Right lobe of liver (tissue), 6 donors: Measurements from ENCODE around the gene STAT1. TPM values are rescaled to one million over a fixed set of nuclear protein-coding genes. Genes with fewer than 3 reads are reported as not detected.

ENCODE experiments used
- ATAC-seq, 4 donors: fragments of 200-7000 bp; cut with Tn5 transposase; one replicate each; pipeline ENCODE4 v1.9.1; 2020; ENCODE audit warnings: mild to moderate bottlenecking in 4 of 4, moderate library complexity in 4 of 4
- DNase-seq, 3 donors: peaks; one replicate each; pipeline ENCODE4 v3.0.0-alpha.2; 2020
- H3K27ac ChIP-seq, 3 donors: fragments of 200-600 bp; one replicate each; pipeline ENCODE4 v1.8.0; 2022
- H3K27me3 ChIP-seq, 2 donors: fragments of 200-600 bp; one replicate each; pipeline ENCODE4 v1.8.0; 2022
- H3K36me3 ChIP-seq, 4 donors: fragments of 200-600 bp; sonication (generic) in 1 of 4; one replicate each; pipeline versions ENCODE4 v1.5.1 to v1.8.0; 2017 to 2022; ENCODE audit warnings: control low read depth in 1 of 4
- H3K4me1 ChIP-seq, 4 donors: fragments of 200-600 bp; sonication (generic) in 1 of 4; one replicate each; pipeline versions ENCODE4 v1.5.1 to v1.8.0; 2017 to 2022; ENCODE audit warnings: control low read depth in 1 of 4
- H3K4me3 ChIP-seq, 3 donors: fragments of 200-600 bp; one replicate each; pipeline ENCODE4 v1.8.0; 2022
- H3K9me3 ChIP-seq, 4 donors: fragments of 200-600 bp; sonication (generic) in 1 of 4; one replicate each; pipeline versions ENCODE4 v1.5.1 to v1.8.0; 2017 to 2022; ENCODE audit warnings: control low read depth in 1 of 4
- CTCF ChIP-seq, 4 donors: fragments of 200-600 bp in 3 of 4; fragments of 450-650 bp in 1 of 4; IDR thresholded peaks; one replicate each; pipeline versions ENCODE4 v1.5.1 to v1.8.0; 2016 to 2022; ENCODE audit warnings: antibody characterized with exemption in 4 of 4, mild to moderate bottlenecking in 2 of 4
- POLR2A ChIP-seq: fragments of 450-650 bp; IDR thresholded peaks from one replicate; pipeline ENCODE4 v1.6.1; 2017; ENCODE audit warnings: antibody characterized with exemption, mild to moderate bottlenecking
- WGBS: methylation state at CpG from one replicate; pipeline ENCODE4 v1.1.6; 2018; ENCODE audit warnings: low coverage, low lambda C conversion rate; ENCODE audit not compliant: insufficient coverage; ENCODE audit errors: missing lambda C conversion rate; 5-methylcytosine and 5-hydroxymethylcytosine counted together
- intact Hi-C, 2 donors: fragments of 100-400 bp; cut with DNase I; formaldehyde crosslinking; loops; one replicate each; pipeline versions ENCODE4 v1.11.2 to v1.14.1; 2022
- total RNA-seq, 6 experiments: library from RNA; depleted of rRNA in 2 of 6; stranded (reverse); fragments of >200 nt in 2 of 6; fragmentation: NEBNext Ultra II Directional in 3 of 6; extraction: Animal tissue kit (Norgen Biotek cat#: 25700) in 3 of 6; gene quantifications; one replicate each; pipeline versions ENCODE4 v1.1.0 to v1.2.4, GENCODE V29; 2016 to 2023
- donor health status: DM: no; HTN: yes; CAD: no.
- donor health status: DM: no; HTN: no; CAD: no.
- donor health status: DM: no; HTN: no; CAD: no.
- donor health status: DM: no; HTN: yes; CAD: no.
- donor health status: DM: no; HTN: yes; CAD: no.

STAT1 gene
- total RNA-seq, 6 experiments from 2014 or later = 28.9 to 72.3 (median 48.5) TPM

DNA sequence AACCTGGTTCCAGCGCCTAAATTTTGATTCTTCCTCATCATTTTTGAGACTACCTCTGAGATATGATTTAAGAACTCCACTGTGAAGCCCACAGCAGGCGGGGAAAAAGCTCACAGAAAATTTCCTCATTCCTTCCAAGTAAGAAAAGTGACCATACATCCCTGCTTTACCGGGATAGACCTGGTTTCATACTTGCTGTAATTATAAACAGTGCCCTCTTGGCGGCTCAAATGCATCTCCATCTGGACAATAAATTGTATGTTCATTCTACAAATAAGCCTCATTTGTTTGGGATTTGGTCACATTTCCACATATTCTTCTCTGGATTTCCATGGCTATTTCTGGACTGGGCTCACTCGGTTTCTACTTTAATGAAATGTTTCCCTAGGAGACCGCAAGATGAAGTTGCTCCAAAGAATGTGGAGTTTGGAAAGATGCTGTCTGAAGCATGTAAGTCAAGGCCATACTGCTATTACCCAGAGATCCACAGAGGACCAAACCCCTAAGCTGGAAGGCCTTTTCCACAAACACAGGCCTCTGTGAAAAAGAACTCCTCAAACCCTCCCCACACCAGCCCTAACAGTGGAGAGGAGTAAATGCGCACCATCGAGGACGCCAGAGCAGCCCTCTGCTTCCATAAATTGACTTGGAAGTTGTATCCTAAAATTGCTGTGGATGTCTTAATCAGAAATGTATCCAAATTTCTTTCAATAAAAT, 13.9 kb downstream of the STAT1 start:
- Histone ChIP-seq H3K9me3 (no peaks in the 10 kb centered on the region), H3K4me3 (no peak overlapping the region), H3K4me1 (no peaks in the 10 kb centered on the region), H3K27ac (no peak overlapping the region), H3K36me3 (peaks cover 25 to 100% (median 52%) of the 10 kb centered on the region in 4 donors), H3K27me3 (no peaks in the 10 kb centered on the region)
- 90% methylated on average over 8 of the region's 9 CpGs for WGBS
- intact Hi-C loops = no loop called here
- DNase-seq (no peak), ATAC-seq (no peak)
- TF ChIP-seq POLR2A (no peak), CTCF (IDR thresholded peaks at IDR 0.05) (no peak)

GRCh38 chr2:190999058-190999457, 14.9 kb downstream of the STAT1 start:
- intact Hi-C loops = no loop called here
- 81% methylated on average over 7 of the region's 7 CpGs for WGBS

GRCh38 chr2:190997526-190998113, 16.4 kb downstream of the STAT1 start:
- Histone ChIP-seq H3K4me1 (no peaks in the 10 kb centered on the region), H3K27me3 (no peaks in the 10 kb centered on the region), H3K27ac (no peak overlapping the region), H3K36me3 (peaks cover 20 to 100% (median 54%) of the 10 kb centered on the region in 4 donors), H3K4me3 (no peak overlapping the region), H3K9me3 (no peaks in the 10 kb centered on the region)
- 75% methylated on average over 7 of the region's 8 CpGs for WGBS
- DNase-seq (no peak), ATAC-seq (no peak)
- intact Hi-C loops = no loop called here
- no peak for TF ChIP-seq POLR2A
- TF ChIP-seq CTCF (IDR thresholded peaks at IDR 0.05) = no peak

More at GRCh38 chr2:190999058-190999457, 14.9 kb downstream of the STAT1 start:
- no peaks in the 10 kb centered on the region for H3K9me3 ChIP-seq
- no peaks in the 10 kb centered on the region for H3K4me1 ChIP-seq
- no peak overlapping the region for H3K27ac ChIP-seq
- no peak for ATAC-seq
- no peak for TF ChIP-seq CTCF (IDR thresholded peaks at IDR 0.05)
- no peak for TF ChIP-seq POLR2A
- H3K27me3 ChIP-seq = no peaks in the 10 kb centered on the region
- H3K36me3 ChIP-seq = peaks cover 25 to 100% (median 58%) of the 10 kb centered on the region in 4 donors
- DNase-seq = no peak
- H3K4me3 ChIP-seq = no peak overlapping the region

- DNase-seq (no peak), ATAC-seq (peak; percentile 45 to 60 (median 58))
- no peaks in the 10 kb centered on the region for H3K27me3 ChIP-seq
- no peak overlapping the region for H3K4me3 ChIP-seq
- intact Hi-C loops = no loop called here
- H3K36me3 ChIP-seq = peaks cover 18 to 100% (median 54%) of the 10 kb centered on the region in 4 donors
- TF ChIP-seq POLR2A (no peak), CTCF (IDR thresholded peaks at IDR 0.05) (no peak)
- WGBS = 55% methylated on average over 4 of the region's 5 CpGs
- no peaks in the 10 kb centered on the region for H3K4me1 ChIP-seq
- H3K27ac ChIP-seq = no peak overlapping the region
- H3K9me3 ChIP-seq = no peaks in the 10 kb centered on the region
Observed at GRCh38 chr2:190996947-190997346, 17.0 kb downstream of the STAT1 start.
